SK-N-SH (cell line): ENCODE measurements around the gene LPO. TPM values are rescaled to one million over a fixed set of nuclear protein-coding genes. Genes with fewer than 3 reads are reported as not detected.

Source experiments
- CTCF ChIA-PET: fragments of 300-600, 350-600 bp; formaldehyde crosslinking; extraction: SDS; loops from one replicate; lab custom pipeline; 2021; lab: Yijun Ruan, JAX
- POLR2A ChIA-PET: fragments of 350-600 bp; sonication (Branson Sonifier 250); formaldehyde crosslinking; extraction: SDS; loops from one replicate; lab custom pipeline; 2020; ENCODE audit warnings: antibody characterized with exemption, inconsistent platforms; lab: Yijun Ruan, JAX
- DNase-seq: peaks from one replicate; pipeline ENCODE4 v3.0.0; 2012
- H2AFZ ChIP-seq: fragments of 200-600 bp; sonication (generic); 2 replicates; pipeline ENCODE4 v1.8.1; 2016; ENCODE audit warnings: antibody characterized with exemption, mild to moderate bottlenecking, low read depth
- H3F3A ChIP-seq: fragments of 200-600 bp; sonication (generic); replicated peaks from 2 replicates; pipeline ENCODE3; 2016; ENCODE audit warnings: antibody characterized with exemption, mild to moderate bottlenecking; ENCODE audit not compliant: insufficient read depth
- H3K27ac ChIP-seq, 2 experiments: fragments of 200-500 bp in 1 of 2; fragments of 200-600 bp in 1 of 2; sonication (Bioruptor generic) in 1 of 2; sonication (generic), shearing (Covaris generic) in 1 of 2; 2 replicates each; pipeline versions ENCODE4 v1.5.1 to v1.6.1; 2014 to 2016; ENCODE audit warnings: low read depth in 2 of 2, inconsistent platforms in 1 of 2, low read length in 1 of 2, mild to moderate bottlenecking in 1 of 2, mixed read lengths in 1 of 2
- H3K27me3 ChIP-seq: fragments of 200-600 bp; sonication (generic), shearing (Covaris generic); 2 replicates; pipeline ENCODE4 v1.6.1; 2016; ENCODE audit warnings: mixed run types; ENCODE audit not compliant: insufficient read depth
- H3K36me3 ChIP-seq, 2 experiments: fragments of 200-500 bp in 1 of 2; fragments of 200-600 bp in 1 of 2; sonication (Bioruptor generic) in 1 of 2; sonication (generic) in 1 of 2; replicated peaks in 1 of 2; 2 replicates each; pipeline versions ENCODE3 to v1.5.1; 2014 to 2016; ENCODE audit warnings: low read length in 1 of 2, mild to moderate bottlenecking in 1 of 2; ENCODE audit not compliant: insufficient read depth in 2 of 2, control insufficient read depth in 1 of 2
- H3K4me1 ChIP-seq, 2 experiments: fragments of 200-500 bp in 1 of 2; fragments of 200-600 bp in 1 of 2; sonication (Bioruptor generic) in 1 of 2; sonication (generic), shearing (Covaris generic) in 1 of 2; 2 replicates each; pipeline versions ENCODE4 v1.5.1 to v1.6.1; 2014 to 2016; ENCODE audit warnings: low read depth in 1 of 2, low read length in 1 of 2, mixed run types in 1 of 2; ENCODE audit not compliant: insufficient read depth in 2 of 2, control insufficient read depth in 1 of 2
- H3K4me2 ChIP-seq: fragments of 200-600 bp; sonication (generic), shearing (Covaris generic); 2 replicates; pipeline ENCODE4 v1.6.1; 2017; ENCODE audit warnings: mixed run types
- H3K4me3 ChIP-seq, 2 experiments: fragments of 200-500 bp in 1 of 2; fragments of 200-600 bp in 1 of 2; sonication (Bioruptor generic) in 1 of 2; sonication (generic), shearing (Covaris generic) in 1 of 2; 2 replicates each; pipeline versions ENCODE4 v1.5.1 to v1.8.1; 2014 to 2016; ENCODE audit warnings: low read depth in 2 of 2, inconsistent platforms in 1 of 2, low read length in 1 of 2, mild to moderate bottlenecking in 1 of 2, mixed read lengths in 1 of 2, moderate library complexity in 1 of 2
- H3K79me2 ChIP-seq: fragments of 200-600 bp; sonication (generic); 2 replicates; pipeline ENCODE4 v1.8.1; 2017; ENCODE audit warnings: mild to moderate bottlenecking; ENCODE audit not compliant: insufficient read depth
- H3K9ac ChIP-seq: fragments of 200-600 bp; sonication (generic); 2 replicates; pipeline ENCODE4 v1.6.1; 2017; ENCODE audit warnings: mixed run types
- H3K9me2 ChIP-seq: fragments of 200-600 bp; sonication (generic); 2 replicates; pipeline ENCODE4 v1.6.1; 2017; ENCODE audit warnings: mixed run types
- H3K9me3 ChIP-seq: fragments of 200-600 bp; sonication (generic); 2 replicates; pipeline ENCODE4 v1.6.1; 2017; ENCODE audit warnings: mixed run types, mild to moderate bottlenecking, moderate library complexity
- H4K20me1 ChIP-seq: fragments of 200-600 bp; sonication (generic); 2 replicates; pipeline ENCODE4 v1.6.1; 2017; ENCODE audit warnings: mild to moderate bottlenecking, mixed run types; ENCODE audit not compliant: insufficient read depth
- CHD2 ChIP-seq: fragments of 150-350 bp; IDR thresholded peaks from 2 replicates; pipeline ENCODE4 v1.6.1; 2018; ENCODE audit warnings: low read length; ENCODE audit not compliant: partially characterized antibody
- FOSL2 ChIP-seq: IDR thresholded peaks from 2 replicates; pipeline ENCODE4 v1.4.0; 2012; ENCODE audit warnings: low read depth, mild to moderate bottlenecking, moderate library complexity, borderline replicate concordance
- GATA2 ChIP-seq: sonication (generic); formaldehyde crosslinking; IDR thresholded peaks from 2 replicates; pipeline ENCODE4 v1.5.0; 2020; ENCODE audit warnings: mild to moderate bottlenecking, missing genetic modification reagents
- MEF2A ChIP-seq: IDR thresholded peaks from 2 replicates; pipeline ENCODE4 v1.4.0; 2012; ENCODE audit warnings: low read depth, borderline replicate concordance
- MXI1 ChIP-seq: IDR thresholded peaks from 2 replicates; pipeline ENCODE4 v1.6.1; 2012; ENCODE audit warnings: mild to moderate bottlenecking, low read depth, low read length, improper control_type of control experiment
- NFIC ChIP-seq: IDR thresholded peaks from 2 replicates; pipeline ENCODE4 v1.4.0; 2012; ENCODE audit warnings: borderline replicate concordance
- NRF1 ChIP-seq: IDR thresholded peaks from 2 replicates; pipeline ENCODE4 v1.6.1; 2012; ENCODE audit warnings: low read depth, mild to moderate bottlenecking, low read length
- RAD21 ChIP-seq: IDR thresholded peaks from 2 replicates; pipeline ENCODE4 v1.6.1; 2012; ENCODE audit warnings: mild to moderate bottlenecking, low read length
- RCOR1 ChIP-seq: fragments of 150-350 bp; IDR thresholded peaks from 2 replicates; pipeline ENCODE4 v1.6.1; 2017; ENCODE audit warnings: antibody characterized with exemption, low read length
- SMC3 ChIP-seq: IDR thresholded peaks from 2 replicates; pipeline ENCODE4 v1.6.1; 2012; ENCODE audit warnings: low read depth, low read length, improper control_type of control experiment
- WGBS: methylation state at CpG from one replicate; pipeline ENCODE4 v1.1.6; 2017; ENCODE audit warnings: low lambda C conversion rate; 5-methylcytosine and 5-hydroxymethylcytosine counted together
- polyA plus RNA-seq, 3 experiments: library from polyadenylated mRNA; depleted of rRNA; stranded (reverse); fragments of >200 nt; gene quantifications; 2 replicates each; pipeline ENCODE4 v1.2.3, GENCODE V29; 2012
- TF ChIP-seq, protein P1 (sequence below): IDR thresholded peaks from 2 replicates; pipeline ENCODE4; 2012
- TF ChIP-seq, protein P2 (sequence below): IDR thresholded peaks from 2 replicates; pipeline ENCODE4 v1.4.0; 2012; ENCODE audit warnings: low read depth
- TF ChIP-seq, protein P3 (sequence below): fragments of 200-600 bp; sonication (generic); IDR thresholded peaks from 2 replicates; pipeline ENCODE4 v1.6.1; 2017; ENCODE audit warnings: antibody characterized with exemption, mild to moderate bottlenecking, moderate library complexity

Gene LPO
- polyA plus RNA-seq, 1 of the 3 experiments (the other 2 are of a cell fraction): not detected

DNA sequence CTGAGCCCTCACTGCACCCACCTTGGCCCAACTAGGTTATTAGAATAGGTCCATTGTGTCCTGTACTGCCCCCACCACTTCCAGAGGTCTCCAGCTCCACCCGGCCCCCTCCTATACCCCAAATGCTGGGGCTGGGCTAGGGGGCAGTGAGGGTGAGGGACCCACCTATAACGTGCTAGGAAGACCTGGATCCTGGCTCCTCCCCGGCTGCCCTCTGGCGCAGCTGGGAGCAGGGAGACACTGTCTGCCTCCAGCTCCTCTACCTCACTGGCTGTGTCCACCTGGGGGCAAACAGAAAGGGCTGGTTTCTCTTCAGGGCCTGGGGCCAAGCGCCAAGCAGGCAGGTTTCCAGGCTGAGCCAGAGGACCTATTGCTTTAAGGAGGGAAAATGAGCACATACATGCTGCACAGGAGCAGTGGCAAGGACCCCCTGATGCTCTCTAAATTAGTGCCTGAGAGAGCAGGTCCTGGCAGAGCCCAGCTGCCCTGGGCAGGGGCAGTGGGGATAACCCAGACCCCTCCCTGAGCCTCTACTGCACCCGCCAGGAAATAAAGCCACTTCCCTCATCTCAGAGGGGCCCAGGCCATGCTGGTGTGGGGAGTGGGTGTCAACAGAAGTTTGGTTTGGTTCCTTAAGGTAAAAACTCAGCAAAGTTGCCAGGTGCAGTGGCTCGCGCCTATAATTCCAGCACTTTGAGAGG lies 78.0 kb downstream of the LPO start:
- DNase-seq: peak; percentile 14
- no peaks in the 10 kb centered on the region for H3F3A ChIP-seq
- H3K9me2 ChIP-seq: no peaks in the 10 kb centered on the region
- H3K27ac ChIP-seq: no peak overlapping the region
- no peaks in the 10 kb centered on the region for H3K36me3 ChIP-seq
- no peaks in the 10 kb centered on the region for H3K9me3 ChIP-seq
- CTCF ChIA-PET: interaction anchor here (0.9 to 3.0 kb wide), 25 partner anchors 9 to 197 kb away, joined by 3 to 31 read pairs (median 7); partner anchors contain the start of genes RNF43, SUPT4H1 and TSPOAP1
- H3K27me3 ChIP-seq: no peaks in the 10 kb centered on the region
- no peak overlapping the region for H3K4me3 ChIP-seq
- 60% methylated on average over 7 of the region's 8 CpGs for WGBS
- H3K79me2 ChIP-seq: no peaks in the 10 kb centered on the region
- H2AFZ ChIP-seq: no peak overlapping the region
- POLR2A ChIA-PET: interaction anchor here (2.0 kb wide), 1 partner anchor 36 kb away, joined by 14 read pairs; the partner anchor contains the start of gene SUPT4H1
- no peak for TF ChIP-seq GATA2
- no peak for TF ChIP-seq NRF1
- TF ChIP-seq CHD2: no peak
- no peak for TF ChIP-seq MXI1
- TF ChIP-seq RCOR1: no peak
- no peak for TF ChIP-seq RAD21
- TF ChIP-seq MEF2A: no peak
- TF ChIP-seq, protein P1, sequence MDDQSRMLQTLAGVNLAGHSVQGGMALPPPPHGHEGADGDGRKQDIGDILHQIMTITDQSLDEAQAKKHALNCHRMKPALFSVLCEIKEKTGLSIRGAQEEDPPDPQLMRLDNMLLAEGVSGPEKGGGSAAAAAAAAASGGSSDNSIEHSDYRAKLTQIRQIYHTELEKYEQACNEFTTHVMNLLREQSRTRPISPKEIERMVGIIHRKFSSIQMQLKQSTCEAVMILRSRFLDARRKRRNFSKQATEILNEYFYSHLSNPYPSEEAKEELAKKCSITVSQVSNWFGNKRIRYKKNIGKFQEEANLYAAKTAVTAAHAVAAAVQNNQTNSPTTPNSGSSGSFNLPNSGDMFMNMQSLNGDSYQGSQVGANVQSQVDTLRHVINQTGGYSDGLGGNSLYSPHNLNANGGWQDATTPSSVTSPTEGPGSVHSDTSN: no peak
- TF ChIP-seq FOSL2: no peak
- no peak for TF ChIP-seq NFIC
- TF ChIP-seq, all 33 proteins: peak for 0
- Histone ChIP-seq H3K4me1 (no peaks in the 10 kb centered on the region), H3K4me2 (no peak overlapping the region), H3K9ac (no peak overlapping the region), H4K20me1 (no peaks in the 10 kb centered on the region)

DNA sequence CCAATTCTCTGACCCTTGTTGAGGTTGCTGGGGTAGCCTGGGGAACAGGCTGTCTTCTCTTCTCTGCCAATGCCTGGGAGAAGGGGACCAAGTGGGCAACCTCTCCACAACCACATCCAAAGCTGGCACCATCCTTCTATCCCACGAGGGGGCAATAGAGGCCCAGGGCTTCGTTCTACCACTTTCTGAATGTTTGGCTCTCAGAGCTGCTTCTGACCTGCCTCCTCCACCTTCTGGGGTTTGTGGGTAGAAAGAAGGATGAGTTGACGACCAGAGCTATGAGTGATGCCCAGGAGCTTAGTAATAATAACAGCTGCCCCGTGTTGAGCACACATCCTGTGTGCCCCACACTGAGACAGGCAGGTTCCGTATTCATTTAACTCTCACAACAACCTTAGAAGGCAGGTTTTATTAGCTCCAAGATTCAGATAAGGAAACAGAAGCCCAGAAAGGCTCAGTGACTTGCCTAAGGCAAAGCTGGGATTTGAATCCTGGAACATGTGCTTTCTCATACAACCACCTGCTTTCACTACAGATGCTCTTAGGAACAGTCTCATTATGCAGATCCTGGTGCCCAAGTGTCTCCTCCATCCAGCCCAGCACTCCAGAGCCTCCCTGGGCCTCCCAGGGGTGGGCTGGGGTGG lies 79.2 kb downstream of the LPO start:
- TF ChIP-seq, protein P2, sequence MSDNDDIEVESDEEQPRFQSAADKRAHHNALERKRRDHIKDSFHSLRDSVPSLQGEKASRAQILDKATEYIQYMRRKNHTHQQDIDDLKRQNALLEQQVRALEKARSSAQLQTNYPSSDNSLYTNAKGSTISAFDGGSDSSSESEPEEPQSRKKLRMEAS: no peak
- TF ChIP-seq SMC3: peak; percentile 78
- TF ChIP-seq RAD21: peak; percentile 83
- TF ChIP-seq MEF2A: no peak
- TF ChIP-seq, protein P3, sequence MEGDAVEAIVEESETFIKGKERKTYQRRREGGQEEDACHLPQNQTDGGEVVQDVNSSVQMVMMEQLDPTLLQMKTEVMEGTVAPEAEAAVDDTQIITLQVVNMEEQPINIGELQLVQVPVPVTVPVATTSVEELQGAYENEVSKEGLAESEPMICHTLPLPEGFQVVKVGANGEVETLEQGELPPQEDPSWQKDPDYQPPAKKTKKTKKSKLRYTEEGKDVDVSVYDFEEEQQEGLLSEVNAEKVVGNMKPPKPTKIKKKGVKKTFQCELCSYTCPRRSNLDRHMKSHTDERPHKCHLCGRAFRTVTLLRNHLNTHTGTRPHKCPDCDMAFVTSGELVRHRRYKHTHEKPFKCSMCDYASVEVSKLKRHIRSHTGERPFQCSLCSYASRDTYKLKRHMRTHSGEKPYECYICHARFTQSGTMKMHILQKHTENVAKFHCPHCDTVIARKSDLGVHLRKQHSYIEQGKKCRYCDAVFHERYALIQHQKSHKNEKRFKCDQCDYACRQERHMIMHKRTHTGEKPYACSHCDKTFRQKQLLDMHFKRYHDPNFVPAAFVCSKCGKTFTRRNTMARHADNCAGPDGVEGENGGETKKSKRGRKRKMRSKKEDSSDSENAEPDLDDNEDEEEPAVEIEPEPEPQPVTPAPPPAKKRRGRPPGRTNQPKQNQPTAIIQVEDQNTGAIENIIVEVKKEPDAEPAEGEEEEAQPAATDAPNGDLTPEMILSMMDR: peak; percentile 74
- TF ChIP-seq, all 33 proteins: peak for 3
- no peak overlapping the region for H2AFZ ChIP-seq
- H3K4me2 ChIP-seq: no peak overlapping the region
- no peak overlapping the region for H3K27ac ChIP-seq
- POLR2A ChIA-PET: interaction anchor here (0.6 to 2.0 kb wide), 5 partner anchors 9 to 197 kb away, joined by 3 to 14 read pairs (median 5); partner anchors contain the start of genes MTMR4 and SUPT4H1
- no peak overlapping the region for H3K9ac ChIP-seq
- no peaks in the 10 kb centered on the region for H3K27me3 ChIP-seq
- no peak overlapping the region for H3K4me3 ChIP-seq
- H3F3A ChIP-seq: no peaks in the 10 kb centered on the region
- no peaks in the 10 kb centered on the region for H3K9me3 ChIP-seq
- no peaks in the 10 kb centered on the region for H4K20me1 ChIP-seq
- no peaks in the 10 kb centered on the region for H3K79me2 ChIP-seq
- H3K36me3 ChIP-seq: no peaks in the 10 kb centered on the region
- peak; percentile 81 for DNase-seq
- H3K4me1 ChIP-seq: no peaks in the 10 kb centered on the region
- H3K9me2 ChIP-seq: no peaks in the 10 kb centered on the region
- CTCF ChIA-PET: interaction anchor here (0.6 to 3.0 kb wide), 46 partner anchors 8 to 196 kb away, joined by 3 to 31 read pairs (median 5); partner anchors contain the start of genes RNF43, SUPT4H1 and TSPOAP1
- WGBS: 32% methylated on average over 5 of the region's 5 CpGs
